Measurements from ENCODE around the gene KIFAP3.

Gene KIFAP3

DNA sequence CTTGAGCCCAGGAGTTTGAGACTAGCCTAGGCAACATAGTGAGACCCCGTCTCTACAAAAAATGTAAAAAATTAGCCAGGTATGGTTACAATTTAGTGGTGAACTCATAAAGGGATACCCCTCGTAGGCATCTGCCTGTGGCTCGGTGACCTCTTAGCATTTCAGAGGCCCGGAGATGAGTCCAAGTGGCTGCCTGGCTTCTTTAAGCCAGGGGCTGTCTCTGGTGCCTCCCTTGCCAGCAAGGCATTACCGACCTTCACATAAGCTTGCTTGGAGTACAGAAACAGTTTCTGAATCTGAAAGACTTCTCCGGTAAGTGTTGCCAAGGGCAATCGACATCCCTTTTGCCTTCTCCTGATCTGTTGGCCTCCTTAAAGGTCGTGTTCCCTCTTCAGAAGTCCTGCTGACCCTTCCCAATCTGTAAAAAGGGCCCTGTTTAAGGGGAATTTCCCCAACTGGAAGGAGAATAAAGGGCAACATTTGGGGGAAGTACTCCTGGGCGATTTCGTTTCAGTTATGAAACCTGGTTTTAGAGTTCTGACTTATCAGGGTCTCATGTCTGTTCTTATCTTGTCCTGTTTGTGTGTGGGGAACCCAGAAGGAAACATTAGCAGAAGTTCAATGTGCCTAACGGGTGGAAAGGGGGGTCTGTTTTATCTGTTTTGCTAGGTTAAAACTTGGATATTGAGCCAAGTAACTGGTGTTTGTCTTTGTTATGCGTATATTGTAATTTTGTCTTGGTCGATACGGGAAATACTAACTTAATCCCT is 32.9 kb downstream of the KIFAP3 start:
- CTCF ChIA-PET: no interaction called here
- POLR2A ChIA-PET: no interaction called here
- TF ChIP-seq, protein P1, sequence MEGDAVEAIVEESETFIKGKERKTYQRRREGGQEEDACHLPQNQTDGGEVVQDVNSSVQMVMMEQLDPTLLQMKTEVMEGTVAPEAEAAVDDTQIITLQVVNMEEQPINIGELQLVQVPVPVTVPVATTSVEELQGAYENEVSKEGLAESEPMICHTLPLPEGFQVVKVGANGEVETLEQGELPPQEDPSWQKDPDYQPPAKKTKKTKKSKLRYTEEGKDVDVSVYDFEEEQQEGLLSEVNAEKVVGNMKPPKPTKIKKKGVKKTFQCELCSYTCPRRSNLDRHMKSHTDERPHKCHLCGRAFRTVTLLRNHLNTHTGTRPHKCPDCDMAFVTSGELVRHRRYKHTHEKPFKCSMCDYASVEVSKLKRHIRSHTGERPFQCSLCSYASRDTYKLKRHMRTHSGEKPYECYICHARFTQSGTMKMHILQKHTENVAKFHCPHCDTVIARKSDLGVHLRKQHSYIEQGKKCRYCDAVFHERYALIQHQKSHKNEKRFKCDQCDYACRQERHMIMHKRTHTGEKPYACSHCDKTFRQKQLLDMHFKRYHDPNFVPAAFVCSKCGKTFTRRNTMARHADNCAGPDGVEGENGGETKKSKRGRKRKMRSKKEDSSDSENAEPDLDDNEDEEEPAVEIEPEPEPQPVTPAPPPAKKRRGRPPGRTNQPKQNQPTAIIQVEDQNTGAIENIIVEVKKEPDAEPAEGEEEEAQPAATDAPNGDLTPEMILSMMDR (IDR thresholded peaks at IDR 0.05; ENCODE audit: insufficient read depth, low read length, missing control alignments): no peak
- DNase-seq (ENCODE audit: low read depth, low spot score): no peak
- H3K4me3 ChIP-seq (ENCODE audit: low read depth, low read length): no peak overlapping the region

DNA sequence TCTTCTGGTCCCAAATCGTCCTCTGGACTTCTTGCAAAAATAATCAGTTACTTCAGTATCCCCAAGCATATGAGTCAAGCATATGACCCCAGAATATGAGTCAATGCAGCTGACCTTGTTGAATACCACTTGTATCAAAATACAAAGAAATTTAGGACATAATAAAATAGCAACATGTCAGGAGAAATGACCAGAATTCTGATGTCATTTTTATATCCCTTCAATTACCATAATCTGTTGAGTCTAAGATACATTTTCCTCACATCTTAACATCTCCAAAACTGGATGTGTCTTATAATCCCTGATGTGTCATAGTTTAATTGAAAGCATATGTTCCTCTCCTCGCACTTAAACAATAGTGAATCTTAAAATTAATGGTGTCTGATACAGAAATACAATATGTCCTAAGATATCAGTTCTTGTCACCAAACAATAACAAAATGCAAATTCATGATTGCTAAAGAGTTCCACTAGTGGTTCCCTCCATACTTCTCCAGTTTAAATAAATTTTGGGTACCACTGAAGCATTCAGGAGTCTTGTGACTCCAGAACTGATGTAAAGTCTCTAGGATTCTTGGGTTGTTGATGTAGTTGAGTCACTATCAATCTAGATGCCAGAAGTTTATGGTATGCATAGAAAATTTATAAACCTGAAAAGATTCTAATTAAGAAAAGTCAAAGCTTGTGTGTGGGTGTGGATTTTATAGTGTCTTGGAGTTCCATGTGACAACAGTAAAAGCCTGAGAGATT is 41.8 kb downstream of the KIFAP3 start:
- ChIA-PET POLR2A (no interaction called here), CTCF (no interaction called here)
- no peak for DNase-seq (ENCODE audit: low read depth, low spot score)
- TF ChIP-seq, protein P1 (IDR thresholded peaks at IDR 0.05; ENCODE audit: insufficient read depth, low read length, missing control alignments): no peak
- H3K4me3 ChIP-seq (ENCODE audit: low read depth, low read length): no peak overlapping the region

DNA sequence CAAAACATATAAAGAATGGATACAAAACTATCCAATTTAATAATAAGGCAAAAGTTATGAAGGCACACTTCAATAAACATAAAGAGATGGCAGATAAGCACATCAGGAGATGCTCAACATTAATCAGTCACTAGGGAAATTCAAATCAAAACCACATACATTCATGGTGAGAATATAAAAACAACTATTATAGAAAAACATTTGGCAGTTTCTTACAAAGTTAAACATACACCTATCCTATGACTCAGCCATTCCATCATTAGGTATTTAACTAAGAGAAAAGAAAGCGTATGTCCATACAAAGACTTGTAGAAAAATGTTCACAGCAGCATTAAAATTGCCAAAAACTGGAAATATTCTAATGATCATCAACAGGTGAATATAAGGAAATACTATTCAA is 44.3 kb downstream of the KIFAP3 start:
- no peak overlapping the region for H3K4me3 ChIP-seq (ENCODE audit: low read depth, low read length)
- TF ChIP-seq, protein P1 (IDR thresholded peaks at IDR 0.05; ENCODE audit: insufficient read depth, low read length, missing control alignments): no peak
- POLR2A ChIA-PET: no interaction called here
- DNase-seq (ENCODE audit: low read depth, low spot score): no peak
- CTCF ChIA-PET: interaction anchor here (1.0 kb wide), 1 partner anchor 44 kb away, joined by 3 read pairs; the partner anchor contains the start of gene KIFAP3

DNA sequence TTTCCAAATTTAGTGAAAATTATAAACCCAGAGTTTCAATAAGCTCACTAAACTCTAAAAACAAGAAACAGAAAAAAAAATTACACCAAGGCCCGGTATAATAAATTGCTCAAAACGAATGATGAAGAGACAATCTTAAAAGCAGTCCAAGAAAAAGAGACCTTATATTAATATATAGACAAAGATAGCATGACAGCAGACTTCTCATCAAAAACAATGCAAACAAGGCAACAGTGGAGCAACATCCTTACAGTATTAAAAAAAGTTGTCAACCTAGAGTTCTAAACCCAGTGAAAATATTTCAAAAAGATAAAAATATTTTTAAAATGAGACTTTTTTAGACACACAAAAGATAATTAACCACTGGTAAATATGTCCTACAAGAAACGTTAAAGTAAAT is 46.7 kb downstream of the KIFAP3 start:
- ChIA-PET CTCF (no interaction called here), POLR2A (no interaction called here)
- H3K4me3 ChIP-seq (ENCODE audit: low read depth, low read length): no peak overlapping the region
- TF ChIP-seq, protein P1 (IDR thresholded peaks at IDR 0.05; ENCODE audit: insufficient read depth, low read length, missing control alignments): no peak
- no peak for DNase-seq (ENCODE audit: low read depth, low spot score)

GRCh38 chr1:170020859-170021258 is 53.6 kb downstream of the KIFAP3 start:
- H3K4me3 ChIP-seq (ENCODE audit: low read depth, low read length): no peak overlapping the region
- ChIA-PET POLR2A (no interaction called here), CTCF (no interaction called here)
- TF ChIP-seq, protein P1 (IDR thresholded peaks at IDR 0.05; ENCODE audit: insufficient read depth, low read length, missing control alignments): no peak
- DNase-seq (ENCODE audit: low read depth, low spot score): no peak

GRCh38 chr1:170017478-170017877 is 57.0 kb downstream of the KIFAP3 start:
- no peak overlapping the region for H3K4me3 ChIP-seq (ENCODE audit: low read depth, low read length)
- DNase-seq (ENCODE audit: low read depth, low spot score): no peak
- TF ChIP-seq, protein P1 (IDR thresholded peaks at IDR 0.05; ENCODE audit: insufficient read depth, low read length, missing control alignments): no peak
- POLR2A ChIA-PET: no interaction called here
- CTCF ChIA-PET: no interaction called here

All from AG04449 (cell line).